Measurements from ENCODE around the gene GBP4.
"Not testable (repeated sequence)": the region's sequence is repeated elsewhere in the genome, so short reads cannot be mapped to it uniquely, and the experiment has no call there.

GBP4 gene

GRCh38 chr1:89198491-89199072, at the start of gene GBP4:
TSS of gene GBP4 (minus strand) at chr1:89198942. CDS start at chr1:89198834, 108 bp downstream.
- no peak for DNase-seq

GRCh38 chr1:89243046-89243445, 44.3 kb upstream of the GBP4 start:
- no peak for DNase-seq

- no peak for DNase-seq
These were observed 22.6 kb upstream of the GBP4 start for GRCh38 chr1:89221341-89221740.

GRCh38 chr1:89219851-89220250, 21.1 kb upstream of the GBP4 start:
- not testable (repeated sequence) for DNase-seq

- DNase-seq: not testable (repeated sequence)
These were observed 20.2 kb upstream of the GBP4 start for GRCh38 chr1:89218941-89219340.

- no peak for DNase-seq
These were observed 14.6 kb upstream of the GBP4 start for GRCh38 chr1:89213347-89213746.

GRCh38 chr1:89211035-89211634, 12.4 kb upstream of the GBP4 start:
- DNase-seq: no peak

GRCh38 chr1:89206373-89206772, 7.6 kb upstream of the GBP4 start:
- DNase-seq: no peak

- no peak for DNase-seq
These were observed 4.4 kb upstream of the GBP4 start for GRCh38 chr1:89203166-89203565.

- DNase-seq: no peak
These were observed 2.5 kb upstream of the GBP4 start for GRCh38 chr1:89201106-89201794.

GRCh38 chr1:89200663-89201062, 1.9 kb upstream of the GBP4 start:
- DNase-seq: no peak

- no peak for DNase-seq
These were observed 836 bp upstream of the GBP4 start for GRCh38 chr1:89199525-89200031.

GRCh38 chr1:89198081-89198480, 661 bp downstream of the GBP4 start:
- DNase-seq: no peak

- DNase-seq: no peak
These were observed 3.3 kb downstream of the GBP4 start for GRCh38 chr1:89195476-89195875.

- no peak for DNase-seq
These were observed 7.4 kb downstream of the GBP4 start for GRCh38 chr1:89191314-89191713.

GRCh38 chr1:89190017-89190416, 8.7 kb downstream of the GBP4 start:
- no peak for DNase-seq

GRCh38 chr1:89179343-89179742, 19.4 kb downstream of the GBP4 start:
- no peak for DNase-seq

GRCh38 chr1:89176971-89177370, 21.8 kb downstream of the GBP4 start:
- no peak for DNase-seq

GRCh38 chr1:89175601-89176256, 23.0 kb downstream of the GBP4 start, which contains the start of gene GBP7:
TSS of gene GBP7 (minus strand) at chr1:89176003. CDS start at chr1:89171935, 4,068 bp downstream.
- no peak for DNase-seq

GRCh38 chr1:89174491-89174890, 24.3 kb downstream of the GBP4 start:
- no peak for DNase-seq

- DNase-seq: no peak
These were observed 26.1 kb downstream of the GBP4 start for GRCh38 chr1:89172468-89173143.

GRCh38 chr1:89171067-89171438, 27.7 kb downstream of the GBP4 start:
- no peak for DNase-seq

Data from NCI-H1092 (cell line).